Uterus (tissue), 2 donors: ENCODE results near the gene BAK1.

Source experiments
- POLR2A ChIP-seq, 2 donors: fragments of 450-650 bp; IDR thresholded peaks; one replicate each; pipeline ENCODE4 v1.6.1; 2016; ENCODE audit warnings: antibody characterized with exemption in 2 of 2, mild to moderate bottlenecking in 1 of 2, moderate library complexity in 1 of 2
- TF ChIP-seq, protein P1 (sequence below), 4 experiments: fragments of 200-600 bp in 2 of 4; fragments of 450-650 bp in 2 of 4; sonication (generic) in 2 of 4; IDR thresholded peaks; one replicate each; pipeline ENCODE4 v1.5.1; 2016 to 2019; ENCODE audit warnings: antibody characterized with exemption in 4 of 4, mild to moderate bottlenecking in 2 of 4, moderate library complexity in 1 of 4

- TF ChIP-seq, protein P1, sequence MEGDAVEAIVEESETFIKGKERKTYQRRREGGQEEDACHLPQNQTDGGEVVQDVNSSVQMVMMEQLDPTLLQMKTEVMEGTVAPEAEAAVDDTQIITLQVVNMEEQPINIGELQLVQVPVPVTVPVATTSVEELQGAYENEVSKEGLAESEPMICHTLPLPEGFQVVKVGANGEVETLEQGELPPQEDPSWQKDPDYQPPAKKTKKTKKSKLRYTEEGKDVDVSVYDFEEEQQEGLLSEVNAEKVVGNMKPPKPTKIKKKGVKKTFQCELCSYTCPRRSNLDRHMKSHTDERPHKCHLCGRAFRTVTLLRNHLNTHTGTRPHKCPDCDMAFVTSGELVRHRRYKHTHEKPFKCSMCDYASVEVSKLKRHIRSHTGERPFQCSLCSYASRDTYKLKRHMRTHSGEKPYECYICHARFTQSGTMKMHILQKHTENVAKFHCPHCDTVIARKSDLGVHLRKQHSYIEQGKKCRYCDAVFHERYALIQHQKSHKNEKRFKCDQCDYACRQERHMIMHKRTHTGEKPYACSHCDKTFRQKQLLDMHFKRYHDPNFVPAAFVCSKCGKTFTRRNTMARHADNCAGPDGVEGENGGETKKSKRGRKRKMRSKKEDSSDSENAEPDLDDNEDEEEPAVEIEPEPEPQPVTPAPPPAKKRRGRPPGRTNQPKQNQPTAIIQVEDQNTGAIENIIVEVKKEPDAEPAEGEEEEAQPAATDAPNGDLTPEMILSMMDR (IDR thresholded peaks at IDR 0.05) = no peak
- TF ChIP-seq POLR2A (IDR thresholded peaks at IDR 0.05) = no peak
Measured at GRCh38 chr6:33621711-33622388, 41.8 kb upstream of the BAK1 start.
